Measurements from ENCODE around the gene INTS3. TPM values are rescaled to one million over a fixed set of nuclear protein-coding genes. Genes with fewer than 3 reads are reported as not detected.
"Not testable (repeated sequence)": the region's sequence is repeated elsewhere in the genome, so short reads cannot be mapped to it uniquely, and the experiment has no call there.

Gene INTS3
- total RNA-seq, 4 donors from 2014 or later = 24.6 to 27.9 (median 26.2) TPM

DNA sequence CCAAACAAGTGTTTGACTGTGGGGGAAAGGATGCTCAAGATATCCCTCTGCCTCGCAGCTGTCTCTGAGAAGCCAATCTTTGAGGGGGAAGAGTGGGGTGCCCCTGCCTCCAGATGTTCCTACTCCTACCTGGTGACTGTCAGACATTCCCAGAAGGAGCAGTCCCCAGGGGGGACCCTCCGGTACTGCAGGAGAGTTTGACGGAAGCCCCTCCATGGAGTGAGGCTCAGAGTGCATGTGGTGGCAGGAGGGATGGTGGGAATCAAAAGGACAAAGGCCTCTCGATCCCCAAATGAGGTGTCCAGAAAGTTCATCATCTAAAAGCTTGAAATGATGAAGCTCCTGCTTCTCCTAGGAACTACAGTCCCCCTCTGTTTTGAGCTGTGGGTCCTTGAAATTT lies 52.7 kb downstream of the INTS3 start:
- WGBS, 2 donors = 40 to 63% methylated on average over 1 of the region's 4 CpGs
- Histone ChIP-seq H3K4me3 (no peak overlapping the region), H3K27me3 (no peaks in the 10 kb centered on the region), H3K9me3 (no peaks in the 10 kb centered on the region), H3K27ac (no peak overlapping the region), H3K36me3 (peaks cover 0 to 23% (median 0%) of the 10 kb centered on the region in 3 donors), H3K4me1 (peaks cover 16 to 71% (median 31%) of the 10 kb centered on the region in 3 donors)
- intact Hi-C loops (cut with DNase I) = no loop called here
- TF ChIP-seq, protein P1, sequence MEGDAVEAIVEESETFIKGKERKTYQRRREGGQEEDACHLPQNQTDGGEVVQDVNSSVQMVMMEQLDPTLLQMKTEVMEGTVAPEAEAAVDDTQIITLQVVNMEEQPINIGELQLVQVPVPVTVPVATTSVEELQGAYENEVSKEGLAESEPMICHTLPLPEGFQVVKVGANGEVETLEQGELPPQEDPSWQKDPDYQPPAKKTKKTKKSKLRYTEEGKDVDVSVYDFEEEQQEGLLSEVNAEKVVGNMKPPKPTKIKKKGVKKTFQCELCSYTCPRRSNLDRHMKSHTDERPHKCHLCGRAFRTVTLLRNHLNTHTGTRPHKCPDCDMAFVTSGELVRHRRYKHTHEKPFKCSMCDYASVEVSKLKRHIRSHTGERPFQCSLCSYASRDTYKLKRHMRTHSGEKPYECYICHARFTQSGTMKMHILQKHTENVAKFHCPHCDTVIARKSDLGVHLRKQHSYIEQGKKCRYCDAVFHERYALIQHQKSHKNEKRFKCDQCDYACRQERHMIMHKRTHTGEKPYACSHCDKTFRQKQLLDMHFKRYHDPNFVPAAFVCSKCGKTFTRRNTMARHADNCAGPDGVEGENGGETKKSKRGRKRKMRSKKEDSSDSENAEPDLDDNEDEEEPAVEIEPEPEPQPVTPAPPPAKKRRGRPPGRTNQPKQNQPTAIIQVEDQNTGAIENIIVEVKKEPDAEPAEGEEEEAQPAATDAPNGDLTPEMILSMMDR (IDR thresholded peaks at IDR 0.05) = no peak
- TF ChIP-seq POLR2A (IDR thresholded peaks at IDR 0.05) = no peak
- no peak for DNase-seq

DNA sequence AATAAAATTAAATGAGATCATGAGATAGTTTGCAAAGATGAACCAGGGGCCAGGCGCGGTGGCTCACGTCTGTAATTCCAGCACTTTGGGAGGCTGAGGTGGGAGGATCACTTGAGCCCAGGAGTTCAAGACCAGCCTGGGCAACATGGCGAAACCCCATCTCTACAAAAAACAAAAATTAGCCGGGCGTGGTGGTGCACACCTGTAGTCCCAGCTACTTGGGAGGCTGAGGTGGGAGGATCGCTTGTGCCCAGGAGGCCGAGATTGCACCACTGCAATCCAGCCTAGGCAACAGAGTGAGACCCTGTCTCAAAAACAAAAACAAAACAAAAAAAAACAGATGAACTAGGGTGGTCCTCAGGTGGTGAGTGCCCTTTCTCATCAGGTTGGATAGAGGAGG lies 54.8 kb downstream of the INTS3 start:
- peak overlapping the region; percentile 94 to 97 (median 96) for H3K27ac ChIP-seq
- DNase-seq; H3K27me3 ChIP-seq; H3K9me3 ChIP-seq; intact Hi-C loops (cut with DNase I): not testable (repeated sequence)
- peaks cover 0 to 23% (median 0%) of the 10 kb centered on the region in 3 donors for H3K36me3 ChIP-seq
- H3K4me3 ChIP-seq = peak overlapping the region in 3 of 4 donors; percentile 70 to 75 (median 70)
- H3K4me1 ChIP-seq = peaks cover 3 to 50% (median 17%) of the 10 kb centered on the region in 3 donors
- 87 to 93% methylated on average over 6 to 8 of the region's 8 CpGs for WGBS, 2 donors

DNA sequence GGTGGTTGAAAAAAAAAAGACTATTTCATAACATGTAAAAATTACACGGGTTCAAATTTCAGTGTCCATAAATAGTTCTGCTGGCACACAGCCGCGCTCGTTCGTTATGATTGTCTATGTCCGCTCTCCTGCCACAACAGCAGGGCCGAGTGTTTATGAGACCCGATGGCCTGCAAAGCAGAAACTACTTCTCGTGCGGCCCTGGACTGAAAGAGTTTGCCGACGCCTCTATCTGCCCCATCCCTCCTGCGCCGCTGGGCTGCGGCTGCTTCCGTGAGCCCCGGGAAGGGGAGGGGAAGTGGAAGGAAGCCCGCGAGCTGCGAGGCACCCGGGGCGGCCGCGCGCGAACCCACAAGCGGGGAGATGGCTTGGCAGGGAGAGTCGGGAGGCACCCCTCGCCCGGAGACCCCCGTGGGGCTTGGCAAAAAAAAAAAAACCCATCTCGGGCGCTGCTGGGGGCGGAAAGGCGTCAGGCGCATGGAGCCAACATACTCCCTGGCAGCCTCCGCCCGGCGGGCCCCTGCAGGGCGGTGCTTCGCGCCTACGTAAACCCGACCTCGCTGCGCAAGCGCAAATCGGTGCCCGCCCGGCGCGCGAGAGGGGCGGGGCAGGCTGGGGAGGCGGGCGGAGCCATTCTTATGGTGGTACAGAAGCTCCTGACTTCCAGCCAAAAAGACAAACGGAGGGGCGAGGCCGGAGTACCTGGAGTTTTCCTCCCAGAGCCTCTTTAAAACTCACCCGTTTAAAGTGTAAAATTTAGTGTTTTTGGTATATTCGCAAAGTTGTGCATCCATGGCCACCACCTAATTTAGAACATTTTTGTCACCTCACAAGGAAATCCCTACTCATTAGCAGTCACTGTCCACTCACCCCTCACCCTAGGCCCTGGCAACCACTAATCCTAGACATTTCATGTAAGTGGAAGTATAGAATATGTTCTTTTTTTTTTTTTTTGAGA lies 55.7 kb downstream of the INTS3 start:
- DNase-seq = no peak
- Histone ChIP-seq H3K36me3 (peaks cover 0 to 14% (median 0%) of the 10 kb centered on the region in 3 donors), H3K4me1 (peaks cover 3 to 41% (median 13%) of the 10 kb centered on the region in 3 donors), H3K27me3 (no peaks in the 10 kb centered on the region), H3K9me3 (no peaks in the 10 kb centered on the region), H3K4me3 (peak overlapping the region; percentile 55 to 75 (median 70)), H3K27ac (peak overlapping the region; percentile 94 to 97 (median 96))
- WGBS, 2 donors = 0% methylated on average over 18 to 28 of the region's 61 CpGs
- intact Hi-C loops (cut with DNase I) = no loop called here
- TF ChIP-seq, protein P1 (IDR thresholded peaks at IDR 0.05) = peak in 4 of 6 experiments; percentile 11 to 40 (median 28)
- TF ChIP-seq POLR2A (IDR thresholded peaks at IDR 0.05) = peak in 3 of 4 donors; percentile 92 to 97 (median 95)

DNA sequence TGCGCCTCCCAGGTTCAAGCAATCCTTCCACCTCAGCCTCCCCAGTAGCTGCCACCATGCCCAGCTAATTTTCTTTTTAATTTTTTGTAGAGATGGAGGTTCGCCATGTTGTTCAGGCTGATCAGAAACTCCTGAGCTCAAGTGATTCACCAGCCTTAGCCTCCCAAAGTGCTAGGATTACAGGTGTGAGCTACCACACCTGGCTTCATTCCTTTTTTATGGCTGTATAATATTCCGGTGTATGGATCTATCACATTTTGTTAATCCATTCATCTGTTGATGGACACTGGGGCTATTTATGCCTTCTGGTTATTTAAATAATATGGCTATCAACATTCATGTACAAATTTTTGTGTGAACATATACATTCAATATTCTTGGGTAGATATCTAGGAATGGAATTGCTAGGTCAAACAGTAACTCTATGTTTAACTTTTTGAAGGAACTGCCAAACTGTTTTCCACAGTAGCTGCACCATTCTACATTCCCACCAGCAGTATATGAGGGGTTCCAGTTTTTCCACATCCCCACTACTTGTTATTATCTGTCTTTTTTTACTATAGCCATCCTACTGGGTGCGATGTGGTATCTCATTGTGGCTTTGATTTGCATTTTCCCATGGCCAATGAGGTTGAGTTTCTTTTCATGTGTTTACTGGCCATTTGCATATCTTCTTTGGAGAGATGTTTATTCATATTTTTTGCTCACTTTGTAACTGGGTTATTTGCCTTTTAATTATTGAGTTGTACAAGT lies 58.4 kb downstream of the INTS3 start:
- Histone ChIP-seq H3K9me3 (no peaks in the 10 kb centered on the region), H3K27me3 (no peaks in the 10 kb centered on the region), H3K4me1 (peaks cover 15 to 44% (median 25%) of the 10 kb centered on the region in 3 donors), H3K27ac (no peak overlapping the region), H3K36me3 (no peaks in the 10 kb centered on the region), H3K4me3 (no peak overlapping the region)
- TF ChIP-seq, protein P1 (IDR thresholded peaks at IDR 0.05) = no peak
- TF ChIP-seq POLR2A (IDR thresholded peaks at IDR 0.05) = no peak
- no peak for DNase-seq
- WGBS, 2 donors = 90 to 98% methylated on average over 3 to 4 of the region's 4 CpGs
- intact Hi-C loops (cut with DNase I) = no loop called here

DNA sequence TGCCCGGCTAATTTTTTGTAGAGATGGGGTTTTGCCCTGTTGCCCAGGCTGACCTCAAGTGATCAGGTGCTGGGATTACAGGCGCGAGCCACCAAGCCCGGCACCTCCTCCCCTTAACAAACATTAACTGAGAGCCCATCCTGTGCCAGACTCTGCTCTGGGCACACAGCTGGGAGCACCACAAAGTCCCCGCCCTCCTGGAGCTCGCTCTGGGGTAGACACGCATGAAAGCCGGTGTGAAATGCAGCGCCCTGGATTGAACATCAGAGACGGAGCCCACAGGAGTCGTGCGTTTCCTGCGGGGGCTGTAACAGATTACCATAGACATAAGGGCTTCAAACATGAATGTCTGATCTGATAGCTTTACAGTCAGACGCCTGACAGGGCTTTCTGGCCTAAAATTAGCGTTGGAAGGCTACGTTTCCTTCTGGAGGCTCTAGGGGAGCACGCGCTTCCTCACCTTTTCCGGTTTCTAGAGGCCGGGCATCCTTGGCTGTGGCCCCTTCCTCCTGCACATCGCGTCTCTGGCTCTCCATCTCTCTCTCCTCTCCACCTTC lies 61.7 kb downstream of the INTS3 start:
- H3K27ac ChIP-seq = peak overlapping the region; percentile 72 to 93 (median 88)
- DNase-seq = no peak
- TF ChIP-seq, protein P1 (IDR thresholded peaks at IDR 0.05) = no peak
- TF ChIP-seq POLR2A (IDR thresholded peaks at IDR 0.05) = no peak
- intact Hi-C loops (cut with DNase I) = no loop called here
- no peaks in the 10 kb centered on the region for H3K36me3 ChIP-seq
- no peaks in the 10 kb centered on the region for H3K27me3 ChIP-seq
- H3K4me3 ChIP-seq = peak overlapping the region in 3 of 4 donors; percentile 18 to 58 (median 27)
- H3K4me1 ChIP-seq = peaks cover 13 to 30% (median 20%) of the 10 kb centered on the region in 3 donors
- no peaks in the 10 kb centered on the region for H3K9me3 ChIP-seq
- WGBS, 2 donors = 38 to 42% methylated on average over 7 to 18 of the region's 22 CpGs
